Mesendoderm (in vitro differentiated cells): ENCODE results near the gene ATP9A.

ENCODE experiments used
- DNase-seq: peaks from one replicate; pipeline ENCODE4 v3.0.0; 2013
- H2AK5ac ChIP-seq: 2 replicates; pipeline ENCODE4 v1.6.1; 2013; ENCODE audit warnings: low read length, inconsistent platforms
- H2BK120ac ChIP-seq: 2 replicates; pipeline ENCODE4 v1.6.1; 2013; ENCODE audit warnings: low read depth, mild to moderate bottlenecking, low read length, moderate library complexity, mixed read lengths
- H2BK15ac ChIP-seq: replicated peaks from 2 replicates; pipeline ENCODE4 v1.6.1; 2013; ENCODE audit warnings: low read depth, mild to moderate bottlenecking, moderate library complexity
- H2BK5ac ChIP-seq: 2 replicates; pipeline ENCODE4 v1.6.1; 2013; ENCODE audit warnings: low read length, inconsistent platforms
- H3K18ac ChIP-seq: 2 replicates; pipeline ENCODE4 v1.6.1; 2013; ENCODE audit warnings: mild to moderate bottlenecking, low read length, mixed read lengths
- H3K23ac ChIP-seq: one replicate; pipeline ENCODE4 v1.6.1; 2013; ENCODE audit warnings: low read length
- H3K27ac ChIP-seq: 2 replicates; pipeline ENCODE4 v1.5.1; 2013; ENCODE audit warnings: low read depth, mild to moderate bottlenecking, inconsistent platforms, low read length, moderate library complexity
- H3K27me3 ChIP-seq: 2 replicates; pipeline ENCODE4 v1.6.1; 2013; ENCODE audit warnings: low read length, control low read depth, mild to moderate bottlenecking, inconsistent platforms; ENCODE audit not compliant: insufficient read depth, poor library complexity
- H3K36me3 ChIP-seq: 2 replicates; pipeline ENCODE4 v1.6.1; 2013; ENCODE audit warnings: low read length, inconsistent platforms; ENCODE audit not compliant: control insufficient read depth, insufficient read depth
- H3K4ac ChIP-seq: one replicate; pipeline ENCODE4 v1.6.1; 2013; ENCODE audit warnings: low read depth, mild to moderate bottlenecking, low read length, moderate library complexity
- H3K4me1 ChIP-seq: 2 replicates; pipeline ENCODE4 v1.6.1; 2013; ENCODE audit warnings: low read depth, low read length, inconsistent platforms; ENCODE audit not compliant: control insufficient read depth
- H3K4me2 ChIP-seq: 2 replicates; pipeline ENCODE4 v1.6.1; 2013; ENCODE audit warnings: low read length
- H3K4me3 ChIP-seq: 2 replicates; pipeline ENCODE4 v1.5.1; 2013; ENCODE audit warnings: mild to moderate bottlenecking, low read length
- H3K56ac ChIP-seq: one replicate; pipeline ENCODE4 v1.6.1; 2013; ENCODE audit warnings: low read length
- H3K79me1 ChIP-seq: 2 replicates; pipeline ENCODE4 v1.6.1; 2013; ENCODE audit warnings: low read length, inconsistent platforms
- H3K79me2 ChIP-seq: 2 replicates; pipeline ENCODE4 v1.6.1; 2013; ENCODE audit warnings: mild to moderate bottlenecking, low read length; ENCODE audit not compliant: control insufficient read depth, insufficient read depth
- H3K9ac ChIP-seq: 2 replicates; pipeline ENCODE4 v1.6.1; 2013; ENCODE audit warnings: low read length, inconsistent platforms
- H4K5ac ChIP-seq: one replicate; pipeline ENCODE4 v1.6.1; 2013; ENCODE audit warnings: low read length
- H4K8ac ChIP-seq: one replicate; pipeline ENCODE4 v1.6.1; 2013; ENCODE audit warnings: low read depth, mild to moderate bottlenecking, control low read depth, low read length, moderate library complexity
- WGBS: extraction: QIAGEN DNeasy Blood & Tissue Kit; methylation state at CpG from one replicate; pipeline ENCODE4 v1.1.7; 2013; ENCODE audit warnings: low lambda C conversion rate, missing lambda C conversion rate; ENCODE audit not compliant: insufficient coverage; ENCODE audit errors: extremely low coverage; 5-methylcytosine and 5-hydroxymethylcytosine counted together

Gene ATP9A

DNA sequence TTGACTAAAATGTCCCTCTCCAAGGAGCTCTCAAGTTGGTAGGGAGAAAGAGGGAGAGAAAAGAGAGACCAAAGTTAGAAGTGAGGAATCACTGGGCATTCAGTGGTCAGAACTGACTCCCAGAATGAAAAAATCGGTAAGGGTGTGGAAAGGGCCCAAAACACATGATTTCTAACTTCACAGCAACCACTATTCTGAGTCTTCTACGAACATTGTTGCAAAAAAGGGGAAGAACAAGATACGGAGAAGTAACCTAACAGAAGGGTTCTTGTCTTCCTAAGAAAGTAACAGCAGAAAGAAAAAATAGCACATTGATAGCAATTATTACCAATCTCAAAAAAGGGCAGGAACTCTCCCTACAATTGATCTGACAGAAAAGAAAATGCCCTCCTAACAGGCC lies 65.6 kb downstream of the ATP9A start:
- Histone ChIP-seq H4K8ac (no peak overlapping the region), H3K4ac (no peak overlapping the region), H4K5ac (no peak overlapping the region), H2BK5ac (no peak overlapping the region), H3K79me1 (no peaks in the 10 kb centered on the region), H3K27ac (no peak overlapping the region), H3K56ac (peak overlapping the region; percentile 9), H2AK5ac (no peak overlapping the region), H2BK15ac (no peak overlapping the region), H2BK120ac (no peak overlapping the region), H3K4me2 (no peak overlapping the region), H3K9ac (no peak overlapping the region), H3K4me1 (peaks cover 10% of the 10 kb centered on the region), H3K36me3 (no peaks in the 10 kb centered on the region), H3K79me2 (no peaks in the 10 kb centered on the region), H3K4me3 (no peak overlapping the region), H3K23ac (no peak overlapping the region), H3K18ac (no peak overlapping the region), H3K27me3 (no peaks in the 10 kb centered on the region)
- no CpG with 5 or more reads among the region's 3 CpGs for WGBS
- no peak for DNase-seq

GRCh38 chr20:51700809-51701285 lies 67.3 kb downstream of the ATP9A start:
- no peak overlapping the region for H2BK15ac ChIP-seq
- H3K4me3 ChIP-seq, result no peak overlapping the region
- no peak overlapping the region for H3K4ac ChIP-seq
- WGBS, result no CpG with 5 or more reads among the region's 10 CpGs
- no peaks in the 10 kb centered on the region for H3K36me3 ChIP-seq
- no peak overlapping the region for H3K9ac ChIP-seq
- H3K79me1 ChIP-seq, result no peaks in the 10 kb centered on the region
- peak; percentile 71 for DNase-seq
- no peak overlapping the region for H3K18ac ChIP-seq
- H3K27me3 ChIP-seq, result no peaks in the 10 kb centered on the region
- no peak overlapping the region for H3K23ac ChIP-seq
- no peak overlapping the region for H3K27ac ChIP-seq
- no peaks in the 10 kb centered on the region for H3K79me2 ChIP-seq
- no peak overlapping the region for H2AK5ac ChIP-seq
- no peak overlapping the region for H4K5ac ChIP-seq
- no peak overlapping the region for H2BK120ac ChIP-seq
- no peak overlapping the region for H3K4me2 ChIP-seq
- no peak overlapping the region for H4K8ac ChIP-seq
- no peak overlapping the region for H3K56ac ChIP-seq
- H3K4me1 ChIP-seq, result peaks cover 8% of the 10 kb centered on the region
- no peak overlapping the region for H2BK5ac ChIP-seq

DNA sequence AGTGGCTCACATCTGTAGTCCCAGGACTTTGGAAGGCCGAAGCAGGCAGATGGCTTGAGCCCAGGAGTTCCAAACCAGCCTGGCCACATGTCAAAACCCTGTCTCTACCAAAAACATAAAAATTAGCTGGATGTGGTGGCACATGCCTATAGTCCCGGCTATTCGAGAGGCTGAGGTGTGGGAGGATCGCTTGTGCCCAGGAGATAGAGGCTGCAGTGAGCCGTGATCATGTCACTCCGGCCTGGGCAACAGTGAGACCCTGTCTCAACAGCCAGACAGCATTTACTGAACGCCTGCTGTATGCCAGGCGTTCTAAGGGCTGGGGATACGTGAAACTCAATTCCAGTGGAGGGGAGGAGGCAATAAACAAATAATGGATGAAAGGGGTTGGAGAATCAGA lies 69.9 kb downstream of the ATP9A start:
- Histone ChIP-seq H3K4ac (no peak overlapping the region), H3K79me2 (no peaks in the 10 kb centered on the region), H3K4me2 (no peak overlapping the region), H3K4me1 (peaks cover 6% of the 10 kb centered on the region), H3K56ac (no peak overlapping the region), H2BK5ac (no peak overlapping the region), H3K79me1 (no peaks in the 10 kb centered on the region), H3K9ac (no peak overlapping the region), H3K18ac (no peak overlapping the region), H2AK5ac (no peak overlapping the region), H4K5ac (no peak overlapping the region), H3K23ac (no peak overlapping the region), H2BK15ac (no peak overlapping the region), H2BK120ac (no peak overlapping the region), H3K36me3 (no peaks in the 10 kb centered on the region), H3K27ac (no peak overlapping the region), H4K8ac (no peak overlapping the region), H3K4me3 (no peak overlapping the region), H3K27me3 (no peaks in the 10 kb centered on the region)
- no CpG with 5 or more reads among the region's 9 CpGs for WGBS
- no peak for DNase-seq

GRCh38 chr20:51697096-51697826 lies 70.9 kb downstream of the ATP9A start:
- no peak overlapping the region for H3K4me3 ChIP-seq
- H4K5ac ChIP-seq, result no peak overlapping the region
- no peak overlapping the region for H3K23ac ChIP-seq
- no peak overlapping the region for H3K18ac ChIP-seq
- H3K27me3 ChIP-seq, result no peaks in the 10 kb centered on the region
- no peaks in the 10 kb centered on the region for H3K79me2 ChIP-seq
- H4K8ac ChIP-seq, result no peak overlapping the region
- no peak for DNase-seq
- no peak overlapping the region for H3K4ac ChIP-seq
- no peak overlapping the region for H3K9ac ChIP-seq
- no peak overlapping the region for H3K4me2 ChIP-seq
- H3K4me1 ChIP-seq, result peaks cover 6% of the 10 kb centered on the region
- no peak overlapping the region for H2BK120ac ChIP-seq
- H3K79me1 ChIP-seq, result no peaks in the 10 kb centered on the region
- no peak overlapping the region for H2AK5ac ChIP-seq
- no peak overlapping the region for H2BK5ac ChIP-seq
- no peak overlapping the region for H2BK15ac ChIP-seq
- no peaks in the 10 kb centered on the region for H3K36me3 ChIP-seq
- H3K27ac ChIP-seq, result no peak overlapping the region
- no peak overlapping the region for H3K56ac ChIP-seq
- WGBS, result no CpG with 5 or more reads among the region's 8 CpGs

DNA sequence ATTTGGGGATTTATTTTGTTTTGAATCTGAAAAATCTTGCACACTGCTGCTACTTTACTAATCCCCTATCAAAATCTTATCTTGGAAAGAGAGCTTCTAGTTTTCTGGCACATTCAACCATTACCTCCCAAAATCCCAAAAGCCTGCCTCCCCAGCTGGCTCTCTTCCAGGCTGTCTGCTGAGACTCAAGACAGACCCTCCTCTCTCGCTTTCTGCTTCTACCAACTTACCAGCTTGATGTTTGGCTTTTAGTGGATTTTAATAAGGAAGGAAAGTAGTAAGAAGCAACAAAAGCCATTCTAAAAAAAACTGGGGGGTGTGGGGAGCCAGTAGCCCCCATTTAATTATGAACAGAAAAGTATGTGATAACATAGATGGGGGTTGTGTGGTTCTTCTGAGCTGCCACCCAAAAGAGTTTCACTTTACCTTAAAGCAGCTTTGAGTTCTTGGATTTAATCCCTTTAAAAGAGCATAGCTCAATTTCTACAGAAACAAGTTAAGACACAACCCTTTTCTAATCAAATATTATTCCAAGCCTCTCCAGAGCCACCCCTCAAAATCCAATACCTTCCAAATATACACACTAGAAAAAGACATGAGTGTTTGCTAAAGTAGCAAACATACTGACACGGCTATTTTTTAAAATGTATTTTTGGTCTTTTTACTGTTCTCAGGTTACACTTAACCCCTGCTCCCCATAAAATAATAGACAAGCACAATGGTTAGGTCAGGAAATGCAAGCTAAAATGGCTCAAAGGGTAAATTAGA lies 71.7 kb downstream of the ATP9A start:
- peak overlapping the region; percentile 61 for H3K18ac ChIP-seq
- DNase-seq, result no peak
- H3K79me2 ChIP-seq, result no peaks in the 10 kb centered on the region
- no peak overlapping the region for H3K4me3 ChIP-seq
- H4K8ac ChIP-seq, result peak overlapping the region; percentile 78
- H3K27ac ChIP-seq, result no peak overlapping the region
- no peaks in the 10 kb centered on the region for H3K27me3 ChIP-seq
- no peak overlapping the region for H3K9ac ChIP-seq
- peak overlapping the region; percentile 9 for H3K56ac ChIP-seq
- H3K4me1 ChIP-seq, result peaks cover 5% of the 10 kb centered on the region
- H3K79me1 ChIP-seq, result no peaks in the 10 kb centered on the region
- no peak overlapping the region for H2AK5ac ChIP-seq
- H2BK5ac ChIP-seq, result no peak overlapping the region
- H3K23ac ChIP-seq, result no peak overlapping the region
- no peak overlapping the region for H2BK120ac ChIP-seq
- no peak overlapping the region for H3K4ac ChIP-seq
- H4K5ac ChIP-seq, result no peak overlapping the region
- H3K36me3 ChIP-seq, result no peaks in the 10 kb centered on the region
- H3K4me2 ChIP-seq, result no peak overlapping the region
- H2BK15ac ChIP-seq, result no peak overlapping the region
- WGBS, result no CpG with 5 or more reads among the region's 2 CpGs
